Fibroblast of mammary gland (primary cell): ENCODE results near the gene GPC2.
"Not testable (repeated sequence)": the region's sequence is repeated elsewhere in the genome, so short reads cannot be mapped to it uniquely, and the experiment has no call there.

Experiments used
- DNase-seq: peaks from one replicate; pipeline ENCODE4 v3.0.0-alpha.2; 2010; ENCODE audit warnings: low read depth
- H3K4me3 ChIP-seq: 2 replicates; pipeline ENCODE4 v1.5.1; 2011; ENCODE audit warnings: low read depth, mild to moderate bottlenecking, low read length, moderate library complexity; ENCODE audit not compliant: control insufficient read depth
- TF ChIP-seq, protein P1 (sequence below): conservative IDR thresholded peaks from 2 replicates; pipeline ENCODE4 v1.5.1; 2011; ENCODE audit warnings: low read depth, low read length, inconsistent platforms; ENCODE audit not compliant: control insufficient read depth, insufficient read depth

The GPC2 gene

DNA sequence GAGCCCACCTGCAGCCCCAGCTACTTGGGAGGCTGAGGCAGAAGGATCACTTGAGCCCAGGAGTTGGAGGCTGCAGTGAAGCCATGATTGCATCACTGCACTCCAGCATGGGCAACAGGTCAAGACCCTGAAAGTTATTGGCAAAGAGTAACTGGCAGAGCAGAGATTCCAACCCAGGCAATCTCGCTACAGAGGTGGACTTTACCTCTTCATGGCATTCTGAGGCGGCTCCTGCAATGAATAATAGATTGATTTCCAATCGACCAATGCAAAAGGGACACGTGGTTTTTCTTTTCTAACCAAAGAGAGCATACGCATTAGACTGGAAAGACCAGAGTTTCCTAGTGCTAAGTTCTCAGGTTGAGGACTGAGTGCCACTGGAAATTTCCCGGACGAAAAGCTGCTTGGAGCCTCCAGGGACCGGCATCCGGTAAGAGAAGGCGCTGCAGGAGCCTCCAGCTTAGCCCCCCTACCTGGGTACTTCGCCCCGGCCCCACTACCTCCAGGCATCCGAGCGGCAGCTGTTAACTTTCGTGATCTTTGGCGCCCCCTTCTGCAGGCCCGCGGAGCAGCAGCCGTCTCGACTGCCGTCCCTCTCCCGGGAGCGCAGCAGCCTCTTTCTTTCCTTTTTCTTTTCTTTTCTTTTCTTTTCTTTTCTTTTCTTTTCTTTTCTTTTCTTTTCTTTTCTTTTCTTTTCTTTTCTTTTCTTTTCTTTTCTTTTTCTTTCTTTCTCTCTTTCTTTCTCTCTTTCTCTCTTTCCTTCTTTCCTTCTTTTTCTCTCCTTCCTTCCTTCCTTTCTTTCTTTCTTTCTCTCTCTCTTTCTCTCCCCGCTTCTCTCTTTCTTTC, 46.4 kb downstream of the GPC2 start:
- DNase-seq = peak; percentile 40
- TF ChIP-seq, protein P1, sequence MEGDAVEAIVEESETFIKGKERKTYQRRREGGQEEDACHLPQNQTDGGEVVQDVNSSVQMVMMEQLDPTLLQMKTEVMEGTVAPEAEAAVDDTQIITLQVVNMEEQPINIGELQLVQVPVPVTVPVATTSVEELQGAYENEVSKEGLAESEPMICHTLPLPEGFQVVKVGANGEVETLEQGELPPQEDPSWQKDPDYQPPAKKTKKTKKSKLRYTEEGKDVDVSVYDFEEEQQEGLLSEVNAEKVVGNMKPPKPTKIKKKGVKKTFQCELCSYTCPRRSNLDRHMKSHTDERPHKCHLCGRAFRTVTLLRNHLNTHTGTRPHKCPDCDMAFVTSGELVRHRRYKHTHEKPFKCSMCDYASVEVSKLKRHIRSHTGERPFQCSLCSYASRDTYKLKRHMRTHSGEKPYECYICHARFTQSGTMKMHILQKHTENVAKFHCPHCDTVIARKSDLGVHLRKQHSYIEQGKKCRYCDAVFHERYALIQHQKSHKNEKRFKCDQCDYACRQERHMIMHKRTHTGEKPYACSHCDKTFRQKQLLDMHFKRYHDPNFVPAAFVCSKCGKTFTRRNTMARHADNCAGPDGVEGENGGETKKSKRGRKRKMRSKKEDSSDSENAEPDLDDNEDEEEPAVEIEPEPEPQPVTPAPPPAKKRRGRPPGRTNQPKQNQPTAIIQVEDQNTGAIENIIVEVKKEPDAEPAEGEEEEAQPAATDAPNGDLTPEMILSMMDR = peak; percentile 62
- no peak overlapping the region for H3K4me3 ChIP-seq

DNA sequence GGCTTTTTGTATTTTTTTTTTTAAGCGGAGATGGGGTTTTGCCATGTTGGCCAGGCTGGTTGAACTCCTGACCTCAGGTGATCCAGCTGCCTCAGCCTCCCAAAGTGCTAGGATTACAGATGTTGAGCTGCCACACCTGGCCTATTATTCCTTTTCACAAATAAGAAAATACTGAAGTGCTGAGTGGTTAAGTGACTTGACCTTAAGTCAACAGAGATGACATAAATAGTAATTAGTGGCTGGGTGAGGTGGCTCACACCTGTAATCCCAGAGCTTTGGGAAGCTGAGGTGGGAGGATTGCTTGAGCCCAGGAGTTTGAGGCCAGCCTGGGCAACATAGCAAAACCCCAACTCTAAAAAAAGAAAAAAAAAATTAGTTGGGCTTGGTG, 47.0 kb downstream of the GPC2 start:
- H3K4me3 ChIP-seq, DNase-seq: not testable (repeated sequence)

DNA sequence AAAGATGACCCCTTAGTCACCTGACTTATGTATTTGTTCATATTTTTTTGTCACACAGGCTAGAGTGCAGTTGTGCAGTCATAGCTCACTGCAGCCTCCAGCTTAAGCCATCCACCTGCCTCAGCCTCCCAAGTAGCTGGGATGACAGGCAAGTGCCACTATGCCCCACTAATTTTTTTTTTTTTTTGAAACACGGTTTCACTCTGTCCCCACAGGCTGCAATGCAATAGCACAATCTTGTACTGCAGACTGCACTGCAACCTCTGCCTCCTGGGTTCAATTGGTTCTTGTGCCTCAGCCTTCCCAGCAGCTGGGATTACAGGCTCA, 48.6 kb downstream of the GPC2 start:
- TF ChIP-seq, protein P1 = no peak
- H3K4me3 ChIP-seq = no peak overlapping the region
- DNase-seq = no peak

DNA sequence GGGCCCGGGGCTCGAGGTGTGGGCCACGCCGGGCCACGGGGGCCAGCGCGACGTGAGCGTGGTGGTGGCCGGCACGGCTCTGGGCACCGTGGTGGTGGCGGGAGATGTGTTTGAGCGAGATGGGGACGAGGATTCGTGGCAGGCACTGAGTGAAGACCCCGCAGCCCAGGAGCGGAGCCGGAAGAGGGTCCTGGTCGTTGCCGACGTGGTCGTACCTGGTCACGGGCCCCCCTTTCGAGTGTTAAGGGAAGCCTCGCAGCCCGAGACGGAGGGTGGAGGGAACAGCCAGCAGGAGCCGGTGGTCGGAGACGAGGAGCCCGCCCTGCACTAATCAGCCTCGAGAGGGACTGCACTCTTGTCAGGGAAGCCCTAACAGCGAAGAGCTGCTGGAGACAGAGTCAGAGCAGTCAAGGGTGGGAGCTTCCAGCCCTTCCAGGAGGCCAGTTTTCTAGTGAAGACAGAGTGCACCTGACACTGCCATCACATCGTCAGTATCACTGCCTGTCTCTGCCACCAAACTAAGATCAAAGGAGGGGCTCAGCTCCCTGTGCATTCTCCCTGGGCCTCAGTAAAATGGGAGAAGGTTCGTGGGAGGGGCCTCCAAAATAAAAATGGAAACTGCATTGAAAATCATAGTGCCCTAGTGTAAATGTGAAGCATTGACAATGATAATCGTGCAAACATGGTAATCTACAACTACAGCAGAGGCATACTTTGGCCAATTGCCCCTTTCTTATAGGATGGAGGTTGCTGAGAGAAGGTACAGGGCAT, 49.1 kb downstream of the GPC2 start:
- TF ChIP-seq, protein P1 = no peak
- H3K4me3 ChIP-seq = peak overlapping the region; percentile 94
- DNase-seq = no peak

DNA sequence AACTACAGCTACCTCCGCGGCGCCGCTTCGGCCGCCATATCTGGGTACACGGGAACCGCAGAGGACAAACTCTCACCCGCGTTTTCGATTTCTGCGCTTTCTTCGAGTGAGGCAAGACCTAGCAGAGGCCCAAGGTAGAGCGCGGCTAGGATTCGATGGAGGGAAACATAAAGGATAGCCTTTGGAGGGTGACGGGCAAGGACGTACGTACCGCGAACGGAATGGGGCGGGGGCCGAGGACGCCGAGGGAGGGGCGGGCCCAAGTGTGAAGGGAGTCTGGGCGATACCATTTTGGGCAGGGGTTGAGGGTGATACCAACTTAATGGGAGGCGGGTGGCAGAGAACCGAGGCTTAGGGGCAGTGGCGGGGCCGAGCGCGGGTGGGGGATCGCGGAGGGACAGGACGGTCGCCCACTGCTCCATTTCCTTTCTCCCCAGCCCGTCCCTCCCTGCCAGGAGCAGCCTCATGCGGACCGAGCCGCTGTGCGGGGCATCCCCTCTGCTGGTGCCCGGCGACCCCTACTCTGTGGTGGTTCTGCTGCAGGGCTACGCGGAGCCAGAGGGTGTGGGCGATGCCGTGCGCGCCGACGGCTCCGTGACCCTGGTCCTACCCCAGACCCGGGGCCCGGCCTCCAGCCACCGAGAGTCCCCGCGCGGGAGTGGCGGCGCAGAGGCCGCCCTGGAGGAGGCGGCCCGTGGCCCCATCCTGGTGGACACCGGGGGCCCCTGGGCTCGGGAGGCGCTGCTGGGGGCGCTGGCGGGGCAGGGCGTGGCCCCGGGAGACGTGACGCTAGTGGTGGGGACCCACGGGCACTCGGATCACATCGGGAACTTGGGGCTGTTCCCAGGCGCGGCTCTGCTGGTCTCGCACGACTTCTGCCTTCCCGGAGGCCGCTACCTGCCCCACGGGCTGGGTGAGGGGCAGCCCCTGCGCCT, 50.0 kb downstream of the GPC2 start, which contains the start of gene MBLAC1:
Gene MBLAC1, plus strand, starts transcription at position 37 of the 935 bp plus-strand sequence. Its CDS starts 429 bp downstream, at position 466.
- DNase-seq = peak; percentile 91
- peak within 1 kb of the TSS; percentile 94 for H3K4me3 ChIP-seq
- TF ChIP-seq, protein P1 = no peak

DNA sequence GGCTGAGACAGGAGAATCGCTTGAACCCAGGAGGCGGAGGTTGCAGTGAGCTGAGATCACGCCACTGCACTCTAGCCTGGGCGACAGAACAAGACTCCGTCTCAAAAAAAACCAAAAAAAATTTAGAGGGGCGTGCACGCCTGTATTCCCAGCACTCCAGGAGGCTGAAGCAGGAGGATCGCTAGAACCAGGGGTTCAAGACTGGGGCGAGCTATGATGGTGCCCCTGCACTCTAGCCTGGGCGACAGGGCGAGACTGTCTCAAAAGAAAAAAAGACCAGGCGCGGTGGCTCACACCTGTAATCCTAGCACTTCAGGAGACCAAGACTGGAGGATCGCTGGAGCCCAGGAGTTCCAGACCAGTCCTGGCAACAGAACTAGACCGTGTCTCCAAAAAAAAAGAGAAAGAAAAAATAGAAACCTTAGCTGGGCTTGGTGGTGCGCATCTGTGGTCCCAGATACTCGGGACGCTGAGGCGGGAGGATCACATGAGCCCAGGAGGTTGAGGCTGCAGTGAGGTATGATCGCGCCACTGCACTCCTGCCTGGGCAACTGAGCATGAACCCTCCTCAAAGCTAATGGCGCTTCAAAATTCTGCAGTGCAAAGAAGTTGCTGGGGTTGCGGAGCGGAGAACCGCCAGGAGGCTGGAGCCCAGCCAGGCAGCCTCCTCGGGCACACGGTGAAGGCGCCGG, 50.8 kb downstream of the GPC2 start:
- peak overlapping the region; percentile 94 for H3K4me3 ChIP-seq
- no peak for DNase-seq
- TF ChIP-seq, protein P1 = no peak
